Islet precursor cell (in vitro differentiated cells): Measurements from ENCODE around the gene NPIPA5.
"Not testable (repeated sequence)": the region's sequence is repeated elsewhere in the genome, so short reads cannot be mapped to it uniquely, and the experiment has no call there.

Experiments
- DNase-seq: peaks from one replicate; pipeline ENCODE4 v3.0.0-alpha.2; 2018

NPIPA5 gene

DNA sequence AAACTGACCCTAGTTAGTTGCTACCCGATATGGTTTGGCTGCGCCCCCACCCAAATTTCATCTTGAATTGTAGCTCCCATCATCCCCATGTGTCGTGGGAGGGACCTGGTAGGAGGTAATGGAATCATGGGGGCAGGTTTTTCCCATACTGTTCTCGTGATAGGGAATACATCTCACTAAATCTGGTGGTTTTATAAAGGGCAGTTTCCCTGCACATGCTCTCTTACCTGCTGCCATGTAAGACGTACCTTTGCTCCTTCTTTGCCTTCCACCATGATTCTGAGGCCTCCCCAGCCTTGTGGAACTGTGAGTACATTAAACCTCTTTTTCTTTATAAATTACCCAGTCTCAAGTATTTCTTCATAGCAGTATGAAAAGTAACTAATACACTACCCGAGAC is 10.0 kb upstream of the NPIPA5 start:
- not testable (repeated sequence) for DNase-seq

DNA sequence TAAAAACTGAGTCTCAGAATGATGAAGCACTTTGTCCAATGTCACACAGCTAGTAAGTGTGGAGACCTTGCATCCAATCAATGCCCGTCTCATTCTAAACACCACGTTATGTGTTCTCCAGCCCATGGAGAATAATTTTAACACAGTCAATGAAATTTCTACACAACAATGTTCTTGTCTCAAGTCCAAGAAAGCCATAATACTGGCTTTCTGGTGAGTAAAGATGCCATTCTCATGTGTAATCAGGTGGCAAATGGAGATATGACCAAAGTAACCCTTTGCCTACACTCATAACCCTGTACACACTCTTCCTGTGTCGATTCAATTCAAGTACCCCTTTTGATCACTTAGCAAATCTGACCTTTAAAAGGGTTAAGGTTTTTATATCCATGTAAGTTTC is 4.7 kb upstream of the NPIPA5 start:
- DNase-seq, result not testable (repeated sequence)

DNA sequence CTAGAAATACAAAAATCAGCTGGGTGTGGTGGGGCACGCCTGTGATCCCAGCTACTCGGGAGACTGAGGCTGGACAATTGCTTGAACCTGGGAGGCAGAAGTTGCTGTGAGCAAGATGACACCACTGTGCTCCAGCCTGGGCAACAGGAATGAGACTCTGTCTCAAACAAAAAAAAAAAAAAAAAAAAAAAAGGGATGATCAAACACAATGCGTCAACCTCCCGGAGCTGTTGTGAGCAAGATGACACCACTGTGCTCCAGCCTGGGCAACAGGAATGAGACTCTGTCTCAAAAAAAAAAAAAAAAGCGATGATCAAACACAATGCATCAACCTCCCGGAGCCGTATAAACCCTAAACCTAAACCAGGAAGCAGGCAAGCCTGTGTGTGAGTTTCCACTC is 20.6 kb downstream of the NPIPA5 start:
- not testable (repeated sequence) for DNase-seq

DNA sequence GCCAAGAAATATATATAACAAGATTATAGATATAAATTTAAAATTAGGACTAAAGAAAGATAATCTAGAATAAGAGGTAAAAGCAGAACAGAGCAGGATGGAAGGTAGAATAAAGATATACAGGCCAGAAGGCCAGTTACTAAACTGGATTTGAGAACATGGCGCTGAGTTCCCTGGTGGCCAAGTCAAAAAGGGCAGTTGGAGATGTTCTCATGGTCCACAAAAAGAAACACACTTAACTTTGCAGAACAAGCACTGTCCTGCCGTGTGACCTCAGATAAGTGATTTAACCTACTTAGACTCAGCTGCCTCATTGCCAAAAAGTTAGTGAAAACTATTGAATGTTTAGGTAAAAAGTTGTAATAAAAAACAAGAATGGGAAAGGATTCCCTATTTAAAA is 23.2 kb downstream of the NPIPA5 start:
- not testable (repeated sequence) for DNase-seq

GRCh38 chr16:15352852-15353251 is 25.2 kb downstream of the NPIPA5 start:
- not testable (repeated sequence) for DNase-seq

DNA sequence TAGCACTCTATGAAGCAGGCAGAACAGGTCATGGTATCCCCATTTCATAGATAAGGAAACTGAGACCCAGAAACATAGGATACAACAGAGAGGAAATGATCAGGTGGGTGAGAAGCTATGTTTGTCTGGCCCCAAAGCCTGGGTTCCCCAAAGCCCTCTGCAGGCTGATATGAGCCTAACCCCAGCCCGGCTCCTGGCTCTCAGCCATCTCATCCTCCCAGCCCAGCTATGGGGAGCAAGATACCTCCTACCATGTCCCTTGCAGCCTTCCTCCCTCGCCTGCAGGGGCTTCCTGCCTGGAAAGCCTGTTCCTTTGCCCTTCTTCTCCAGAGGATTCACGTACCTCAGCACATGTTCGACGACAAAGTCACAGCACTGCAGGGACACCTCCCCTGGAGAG is 26.3 kb downstream of the NPIPA5 start:
- DNase-seq, result not testable (repeated sequence)

GRCh38 chr16:15351251-15351650 is 26.8 kb downstream of the NPIPA5 start:
- not testable (repeated sequence) for DNase-seq

DNA sequence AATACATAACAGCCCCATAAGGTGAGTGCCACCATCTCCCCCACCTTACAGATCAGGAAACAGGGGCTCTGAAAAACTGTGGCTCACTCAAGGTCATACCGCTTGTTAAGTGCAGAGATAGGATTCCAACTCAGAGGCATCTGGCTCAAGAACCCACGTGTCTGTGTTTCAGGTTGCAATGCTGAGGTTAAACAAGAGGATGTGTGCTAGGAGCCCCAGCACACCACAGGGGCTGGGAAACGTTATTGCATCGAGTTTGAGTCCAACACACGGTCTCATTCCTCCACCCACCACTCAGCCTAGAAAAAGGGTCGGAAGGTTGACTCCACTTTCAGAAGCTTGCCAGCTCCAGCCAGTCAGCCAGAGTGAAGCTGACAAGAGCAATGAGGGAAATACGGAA is 29.4 kb downstream of the NPIPA5 start:
- DNase-seq, result not testable (repeated sequence)

DNA sequence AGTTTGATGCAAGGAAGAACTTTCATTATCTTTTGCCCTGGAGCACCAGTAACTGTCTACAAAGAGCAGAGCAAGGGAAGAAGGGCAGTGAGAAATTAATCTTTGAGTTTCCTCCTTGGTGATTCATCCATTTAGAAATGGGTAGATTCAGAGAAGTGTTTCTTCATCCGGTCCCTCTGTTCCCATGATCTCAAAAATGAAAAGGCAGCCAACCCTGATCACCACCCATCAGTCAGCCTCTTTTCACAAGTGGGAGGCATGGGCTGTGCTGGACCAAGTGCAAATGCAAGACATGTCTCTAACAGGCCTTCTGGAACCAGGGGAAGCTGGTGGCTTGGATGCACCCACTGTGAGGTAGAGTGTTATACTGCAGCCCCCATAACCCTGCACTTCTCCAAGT is 35.8 kb downstream of the NPIPA5 start:
- DNase-seq, result not testable (repeated sequence)

- DNase-seq, result not testable (repeated sequence)
These were observed 39.1 kb downstream of the NPIPA5 start for GRCh38 chr16:15338986-15339385.

- not testable (repeated sequence) for DNase-seq
These were observed 40.0 kb downstream of the NPIPA5 start for GRCh38 chr16:15337974-15338605.

DNA sequence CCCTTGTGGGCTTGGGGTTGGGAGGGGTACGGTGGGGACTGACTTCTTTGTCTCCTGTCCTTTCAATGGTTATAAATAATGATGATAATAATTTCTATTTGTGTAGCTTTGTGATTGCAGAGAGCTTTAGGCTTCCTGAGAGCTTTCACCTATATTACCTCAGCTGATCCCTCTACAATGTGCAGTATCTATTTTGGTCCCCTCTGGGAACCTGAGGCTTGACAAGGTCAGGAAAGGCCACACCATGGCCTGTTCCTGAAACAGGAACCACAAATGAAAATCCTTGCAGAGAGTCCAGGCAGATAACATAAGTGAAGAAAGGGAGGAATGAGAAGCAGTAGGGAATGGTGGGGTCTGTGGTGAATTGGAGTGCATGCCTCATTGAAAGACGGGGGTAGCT is 42.5 kb downstream of the NPIPA5 start:
- not testable (repeated sequence) for DNase-seq

DNA sequence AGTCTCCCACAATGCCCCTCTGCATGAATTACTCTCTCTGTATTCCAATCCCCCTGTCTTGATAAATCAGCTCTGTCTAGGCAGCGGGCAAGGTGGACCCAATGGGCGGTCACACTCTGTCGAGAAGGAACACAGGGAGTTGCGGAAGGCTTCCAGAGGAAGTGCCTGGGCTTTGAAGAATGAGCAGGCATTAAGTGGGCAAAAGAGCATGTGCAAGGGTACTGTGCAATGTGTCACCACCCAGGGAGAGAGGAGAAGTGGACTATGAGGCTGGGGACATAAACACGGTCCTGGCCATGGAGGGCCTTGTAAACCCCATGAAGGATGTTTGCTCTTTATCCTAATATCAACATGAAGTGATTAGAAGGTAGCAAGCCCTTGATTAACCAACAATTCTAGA is 44.1 kb downstream of the NPIPA5 start:
- peak; percentile 38 for DNase-seq

DNA sequence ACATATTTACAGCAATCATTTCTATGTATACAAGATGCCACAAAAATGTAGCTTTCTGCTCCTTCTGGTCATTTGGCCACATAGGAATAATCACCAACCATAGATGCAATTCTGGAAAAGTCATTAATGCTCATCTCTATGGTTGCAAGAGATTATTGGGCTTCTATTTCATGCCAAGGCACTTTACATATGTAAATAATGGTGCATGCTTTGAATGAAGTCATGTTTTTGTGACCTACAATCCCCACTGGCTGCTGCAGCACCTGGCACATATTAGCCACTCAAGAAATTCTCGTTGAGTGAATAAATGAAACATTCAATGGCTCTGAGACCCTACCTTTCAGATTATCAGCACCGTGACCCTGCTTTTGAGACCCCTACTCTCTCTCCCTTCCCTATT is 47.1 kb downstream of the NPIPA5 start:
- not testable (repeated sequence) for DNase-seq

DNA sequence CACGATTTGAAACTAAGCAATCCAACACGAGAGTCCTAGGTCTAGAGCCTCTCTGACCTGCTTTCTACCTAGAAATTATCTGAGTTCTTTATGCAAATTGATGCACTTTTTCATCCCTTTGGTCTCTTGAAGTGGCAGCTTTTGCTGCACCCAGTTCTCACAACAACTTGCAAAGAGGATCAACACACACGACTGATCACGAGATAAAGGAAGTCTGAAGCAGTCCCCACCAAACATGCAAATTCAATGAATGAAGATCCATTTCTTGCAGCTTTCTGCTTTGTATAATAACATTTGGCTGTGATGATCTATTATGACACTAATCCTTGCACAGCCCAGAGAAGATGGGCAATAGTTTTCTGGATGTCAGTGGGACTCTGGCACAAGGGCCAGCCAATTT is 53.1 kb downstream of the NPIPA5 start:
- not testable (repeated sequence) for DNase-seq

DNA sequence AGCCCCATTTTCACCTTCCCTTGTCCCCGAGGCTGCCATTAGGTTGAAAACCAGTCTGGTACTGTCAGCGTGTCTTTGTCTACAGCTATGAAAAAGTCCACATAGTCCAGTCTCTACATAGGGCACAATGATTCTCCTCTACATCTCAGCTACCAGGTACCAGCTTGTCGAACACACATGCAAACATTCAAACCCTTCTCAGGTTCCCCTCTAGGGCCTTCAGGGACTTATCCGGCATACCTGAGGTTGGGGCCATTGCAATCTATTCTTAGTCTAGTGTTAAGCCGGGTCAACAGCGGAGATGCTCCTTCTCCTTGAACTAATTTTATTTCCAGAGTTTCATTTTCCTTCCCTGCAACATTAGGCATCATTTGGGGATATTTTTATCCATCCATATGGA is 54.7 kb downstream of the NPIPA5 start:
- not testable (repeated sequence) for DNase-seq

DNA sequence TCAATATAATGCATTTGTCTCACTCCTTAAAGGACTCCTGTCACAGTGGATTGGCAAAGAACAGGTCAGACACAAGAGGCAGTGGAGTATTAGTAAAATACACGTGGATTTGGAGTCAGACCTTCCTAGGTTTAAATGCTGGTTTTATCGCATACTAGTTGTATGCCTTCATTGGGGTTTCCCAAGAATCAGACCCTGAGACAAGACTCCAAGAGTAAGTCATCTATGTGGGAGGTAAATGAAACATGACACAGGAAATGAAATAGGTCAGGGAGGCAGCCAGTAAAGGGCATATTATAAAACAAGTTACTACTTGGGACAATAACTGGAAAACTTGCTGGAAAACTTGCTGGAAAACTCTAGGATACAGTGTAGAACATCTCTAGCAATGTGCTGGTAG is 56.9 kb downstream of the NPIPA5 start:
- not testable (repeated sequence) for DNase-seq

GRCh38 chr16:15314562-15314961 is 63.5 kb downstream of the NPIPA5 start:
- not testable (repeated sequence) for DNase-seq
